Upper lobe of left lung (tissue), 6 donors: Measurements from ENCODE around the gene PGD. TPM values are rescaled to one million over a fixed set of nuclear protein-coding genes. Genes with fewer than 3 reads are reported as not detected.

Experiments
- ATAC-seq, 2 donors: fragments of 200-7000 bp; cut with Tn5 transposase; one replicate each; pipeline ENCODE4 v1.9.1; 2022; ENCODE audit warnings: mild to moderate bottlenecking in 2 of 2, moderate library complexity in 2 of 2; ENCODE audit not compliant: low FRiP score in 2 of 2
- DNase-seq, 2 donors: peaks; one replicate each; pipeline ENCODE4 v3.0.0-alpha.2; 2019 to 2020
- H3K27ac ChIP-seq, 4 donors: fragments of 200-600 bp; sonication (generic); one replicate each; pipeline ENCODE4 v1.5.1; 2016 to 2019
- H3K27me3 ChIP-seq, 4 donors: fragments of 200-600 bp; sonication (generic); one replicate each; pipeline ENCODE4 v1.5.1; 2017 to 2019
- H3K36me3 ChIP-seq, 4 donors: fragments of 200-600 bp; sonication (generic); one replicate each; pipeline ENCODE4 v1.5.1; 2016 to 2019
- H3K4me1 ChIP-seq, 4 donors: fragments of 200-600 bp; sonication (generic); one replicate each; pipeline ENCODE4 v1.5.1; 2018 to 2019
- H3K4me3 ChIP-seq, 4 donors: fragments of 200-600 bp; sonication (generic); one replicate each; pipeline ENCODE4 v1.5.1; 2017 to 2019; ENCODE audit warnings: mild to moderate bottlenecking in 2 of 4, moderate library complexity in 1 of 4
- H3K9me3 ChIP-seq, 4 donors: fragments of 200-600 bp; sonication (generic); one replicate each; pipeline ENCODE4 v1.5.1; 2018 to 2019
- CTCF ChIP-seq, 6 experiments: fragments of 450-650 bp in 4 of 6; fragments of 200-600 bp in 2 of 6; sonication (generic) in 2 of 6; IDR thresholded peaks; one replicate each; pipeline ENCODE4 v1.5.1; 2016 to 2019; ENCODE audit warnings: antibody characterized with exemption in 6 of 6
- EP300 ChIP-seq, 4 donors: sonication (generic); formaldehyde crosslinking; IDR thresholded peaks; one replicate each; pipeline ENCODE4 v1.5.1; 2017; ENCODE audit warnings: antibody characterized with exemption in 4 of 4, control low read depth in 2 of 4
- POLR2A ChIP-seq, 4 donors: fragments of 450-650 bp; IDR thresholded peaks; one replicate each; pipeline ENCODE4 v1.5.1; 2016 to 2017; ENCODE audit warnings: antibody characterized with exemption in 4 of 4, mild to moderate bottlenecking in 2 of 4
- POLR2AphosphoS5 ChIP-seq, 2 donors: sonication (generic); formaldehyde crosslinking; IDR thresholded peaks; one replicate each; pipeline ENCODE4 v1.5.1; 2017; ENCODE audit warnings: antibody characterized with exemption in 2 of 2
- WGBS, 2 donors: methylation state at CpG; one replicate each; pipeline ENCODE4 v1.1.5; 2017 to 2018; 5-methylcytosine and 5-hydroxymethylcytosine counted together
- total RNA-seq, 6 donors: library from RNA; depleted of rRNA in 4 of 6; stranded (reverse); fragments of >200 nt in 4 of 6; gene quantifications; one replicate each; pipeline versions ENCODE4 v1.1.0 to v1.2.1, GENCODE V29; 2016 to 2021
- donor health status: DM: no; HTN: no; CAD: no; lungs with moderate emphysema.
- donor health status: DM: no; HTN: yes; CAD: no; lungs with severe emphysema.

The PGD gene
- total RNA-seq, 6 donors from 2014 or later = 118 to 211 (median 183) TPM

- DNase-seq (no peak), ATAC-seq (no peak)
- WGBS, 2 donors = 92 to 93% methylated on average over 8 of the region's 8 CpGs
- H3K36me3 ChIP-seq = peaks cover 3 to 19% (median 4%) of the 10 kb centered on the region in 4 donors
- peaks cover 0 to 20% (median 14%) of the 10 kb centered on the region in 4 donors for H3K4me1 ChIP-seq
- TF ChIP-seq POLR2A (IDR thresholded peaks at IDR 0.05) (no peak), POLR2AphosphoS5 (IDR thresholded peaks at IDR 0.05) (no peak), EP300 (IDR thresholded peaks at IDR 0.05) (no peak), CTCF (IDR thresholded peaks at IDR 0.05) (no peak)
- no peaks in the 10 kb centered on the region for H3K27me3 ChIP-seq
- H3K4me3 ChIP-seq = no peak overlapping the region
- H3K27ac ChIP-seq = no peak overlapping the region
- H3K9me3 ChIP-seq = no peaks in the 10 kb centered on the region
Observed at GRCh38 chr1:10384219-10384618, 14.6 kb upstream of the PGD start.

- Histone ChIP-seq H3K9me3 (no peaks in the 10 kb centered on the region), H3K27ac (peak overlapping the region; percentile 72 to 78 (median 76)), H3K27me3 (no peaks in the 10 kb centered on the region), H3K4me3 (no peak overlapping the region), H3K36me3 (peaks cover 0 to 4% (median 0%) of the 10 kb centered on the region in 4 donors), H3K4me1 (peaks cover 0 to 20% (median 15%) of the 10 kb centered on the region in 4 donors)
- ATAC-seq (peak in 1 of 2 donors; percentile 28), DNase-seq (peak in 1 of 2 donors; percentile 39)
- TF ChIP-seq POLR2AphosphoS5 (IDR thresholded peaks at IDR 0.05) (no peak), POLR2A (IDR thresholded peaks at IDR 0.05) (no peak), EP300 (IDR thresholded peaks at IDR 0.05) (no peak), CTCF (IDR thresholded peaks at IDR 0.05) (no peak)
- WGBS, 2 donors = 75 to 83% methylated on average over 12 of the region's 12 CpGs
Observed at GRCh38 chr1:10386761-10387676, 11.8 kb upstream of the PGD start.

- H3K9me3 ChIP-seq = no peaks in the 10 kb centered on the region
- no peaks in the 10 kb centered on the region for H3K27me3 ChIP-seq
- H3K4me1 ChIP-seq = peaks cover 0 to 20% (median 15%) of the 10 kb centered on the region in 4 donors
- ATAC-seq (peak; percentile 54 to 88), DNase-seq (peak in 1 of 2 donors; percentile 41)
- no peak for TF ChIP-seq POLR2AphosphoS5 (IDR thresholded peaks at IDR 0.05)
- peak in 1 of 4 donors; percentile 45 for TF ChIP-seq EP300 (IDR thresholded peaks at IDR 0.05)
- peak overlapping the region in 2 of 4 donors; percentile 14 to 26 for H3K4me3 ChIP-seq
- peak overlapping the region; percentile 72 to 78 (median 76) for H3K27ac ChIP-seq
- 18 to 38% methylated on average over 3 of the region's 3 CpGs for WGBS, 2 donors
- H3K36me3 ChIP-seq = no peaks in the 10 kb centered on the region
Observed at GRCh38 chr1:10387677-10388386, 11.0 kb upstream of the PGD start.

GRCh38 chr1:10388387-10388715, 10.5 kb upstream of the PGD start:
- Histone ChIP-seq H3K9me3 (no peaks in the 10 kb centered on the region), H3K36me3 (no peaks in the 10 kb centered on the region), H3K27me3 (no peaks in the 10 kb centered on the region), H3K4me3 (no peak overlapping the region), H3K27ac (peak overlapping the region; percentile 65 to 78 (median 76)), H3K4me1 (peaks cover 0 to 20% (median 15%) of the 10 kb centered on the region in 4 donors)
- DNase-seq = no peak
- whole genome bisulfite sequencing, 2 donors = 64 to 69% methylated on average over 3 of the region's 3 CpGs
- TF ChIP-seq CTCF (IDR thresholded peaks at IDR 0.05) (no peak), EP300 (IDR thresholded peaks at IDR 0.05) (no peak), POLR2AphosphoS5 (IDR thresholded peaks at IDR 0.05) (no peak), POLR2A (IDR thresholded peaks at IDR 0.05) (no peak)
- ATAC-seq = peak in 1 of 2 donors; percentile 55
